ENCODE measurements around the gene HLX.

- TF ChIP-seq CTCF (conservative IDR thresholded peaks at IDR 0.05; ENCODE audit: low read depth, low read length) (no peak), EZH2 (IDR thresholded peaks at IDR 0.05; ENCODE audit: low read length, unreplicated experiment) (no peak), EZH2phosphoT487 (IDR thresholded peaks at IDR 0.05; ENCODE audit: borderline replicate concordance, low read length) (no peak)
These were observed 36.7 kb downstream of the HLX start for GRCh38 chr1:220915954-220916353.

Data from PC-3 (cell line).